HEK293 (cell line): ENCODE results near the gene IVNS1ABP.

ENCODE experiments used
- CTCF ChIA-PET: fragments of 350-600 bp; formaldehyde crosslinking; extraction: SDS; loops from one replicate; lab custom pipeline; 2021; ENCODE audit warnings: antibody characterized with exemption; lab: Yijun Ruan, JAX
- POLR2A ChIA-PET: fragments of 300-600 bp; formaldehyde crosslinking; extraction: SDS; loops from one replicate; lab custom pipeline; 2020; ENCODE audit warnings: antibody characterized with exemption, inconsistent platforms; lab: Yijun Ruan, JAX
- H3K27ac ChIP-seq: fragments of 200-500 bp; sonication (Bioruptor generic); 2 replicates; pipeline ENCODE4 v1.5.1; 2014; ENCODE audit warnings: low read depth, low read length, control low read depth, inconsistent platforms; ENCODE audit errors: extremely low read depth
- H3K36me3 ChIP-seq, 2 experiments: fragments of 200-500 bp in 1 of 2; sonication (Bioruptor generic) in 1 of 2; 1 replicate in 1 of 2; 2 replicates in 1 of 2; pipeline ENCODE4 v1.5.1; 2014 to 2017; ENCODE audit warnings: inconsistent platforms in 2 of 2, low read length in 2 of 2; ENCODE audit not compliant: control insufficient read depth in 2 of 2, insufficient read depth in 1 of 2
- H3K4me1 ChIP-seq: fragments of 200-500 bp; sonication (Bioruptor generic); 2 replicates; pipeline ENCODE4 v1.5.1; 2014; ENCODE audit warnings: mild to moderate bottlenecking, low read length, inconsistent platforms; ENCODE audit not compliant: control insufficient read depth, insufficient read depth
- H3K4me3 ChIP-seq: 2 replicates; pipeline ENCODE4 v1.5.1; 2011; ENCODE audit warnings: low read depth, mild to moderate bottlenecking, control low read depth, low read length, moderate library complexity
- H3K9me3 ChIP-seq: fragments of 200-500 bp; sonication (Bioruptor generic); 2 replicates; pipeline ENCODE4 v1.5.1; 2014; ENCODE audit warnings: low read depth, low read length, inconsistent platforms; ENCODE audit not compliant: control insufficient read depth, insufficient read depth
- MZF1 ChIP-seq: fragments of 450-650 bp; formaldehyde crosslinking; IDR thresholded peaks from 2 replicates; pipeline ENCODE4 v1.5.1; 2017; ENCODE audit warnings: missing biosample characterization, missing genetic modification characterization, borderline replicate concordance
- SALL2 ChIP-seq: fragments of 450-650 bp; formaldehyde crosslinking; IDR thresholded peaks from 2 replicates; pipeline ENCODE4 v1.5.0; 2017; ENCODE audit warnings: missing biosample characterization, mild to moderate bottlenecking, missing genetic modification characterization, borderline replicate concordance
- ZBTB48 ChIP-seq: fragments of 450-650 bp; formaldehyde crosslinking; IDR thresholded peaks from 2 replicates; pipeline ENCODE4 v1.5.1; 2016; ENCODE audit warnings: missing biosample characterization, missing genetic modification characterization
- ZFP37 ChIP-seq: fragments of 450-650 bp; formaldehyde crosslinking; IDR thresholded peaks from 2 replicates; pipeline ENCODE4 v1.5.1; 2016; ENCODE audit warnings: missing biosample characterization, missing genetic modification characterization
- ZNF132 ChIP-seq: fragments of 450-650 bp; formaldehyde crosslinking; IDR thresholded peaks from 2 replicates; pipeline ENCODE4 v1.5.1; 2017; ENCODE audit warnings: missing biosample characterization, missing genetic modification characterization, borderline replicate concordance
- ZNF138 ChIP-seq: fragments of 450-650 bp; formaldehyde crosslinking; IDR thresholded peaks from 2 replicates; pipeline ENCODE4 v1.5.1; 2016; ENCODE audit warnings: missing biosample characterization, missing genetic modification characterization, borderline replicate concordance
- ZNF184 ChIP-seq: fragments of 450-650 bp; IDR thresholded peaks from 2 replicates; pipeline ENCODE4 v1.5.1; 2018; ENCODE audit warnings: missing biosample characterization, mild to moderate bottlenecking, missing genetic modification characterization
- ZNF211 ChIP-seq: fragments of 450-650 bp; formaldehyde crosslinking; IDR thresholded peaks from 2 replicates; pipeline ENCODE4 v1.5.1; 2016; ENCODE audit warnings: low read depth, missing biosample characterization, missing genetic modification characterization
- ZNF311 ChIP-seq: fragments of 450-650 bp; formaldehyde crosslinking; IDR thresholded peaks from 2 replicates; pipeline ENCODE4 v1.5.1; 2017; ENCODE audit warnings: missing biosample characterization, missing genetic modification characterization, borderline replicate concordance
- ZNF394 ChIP-seq: fragments of 450-650 bp; formaldehyde crosslinking; IDR thresholded peaks from 2 replicates; pipeline ENCODE4 v1.5.1; 2016; ENCODE audit warnings: missing biosample characterization, missing genetic modification characterization, mild to moderate bottlenecking, moderate library complexity, borderline replicate concordance
- ZNF433 ChIP-seq: fragments of 450-650 bp; formaldehyde crosslinking; IDR thresholded peaks from 2 replicates; pipeline ENCODE4 v1.5.1; 2016; ENCODE audit warnings: missing biosample characterization, missing genetic modification characterization, low read depth
- ZNF521 ChIP-seq: fragments of 450-650 bp; formaldehyde crosslinking; IDR thresholded peaks from 2 replicates; pipeline ENCODE4 v1.5.1; 2017; ENCODE audit warnings: missing biosample characterization, mild to moderate bottlenecking, missing genetic modification characterization
- ZNF548 ChIP-seq: fragments of 450-650 bp; formaldehyde crosslinking; IDR thresholded peaks from 2 replicates; pipeline ENCODE4 v1.5.1; 2016; ENCODE audit warnings: missing biosample characterization, missing genetic modification characterization
- ZNF600 ChIP-seq: fragments of 450-650 bp; formaldehyde crosslinking; IDR thresholded peaks from 2 replicates; pipeline ENCODE4 v1.5.1; 2016; ENCODE audit warnings: missing biosample characterization, missing genetic modification characterization
- ZNF626 ChIP-seq: fragments of 450-650 bp; sonication (Bioruptor Pico); formaldehyde crosslinking; IDR thresholded peaks from 2 replicates; pipeline ENCODE4 v1.5.1; 2018; ENCODE audit warnings: missing biosample characterization, missing genetic modification characterization, inconsistent platforms
- ZNF677 ChIP-seq: fragments of 450-650 bp; IDR thresholded peaks from 2 replicates; pipeline ENCODE4 v1.5.0; 2018; ENCODE audit warnings: missing biosample characterization, mild to moderate bottlenecking, missing genetic modification characterization, moderate library complexity
- ZNF785 ChIP-seq: fragments of 450-650 bp; formaldehyde crosslinking; IDR thresholded peaks from 2 replicates; pipeline ENCODE4 v1.5.1; 2016; ENCODE audit warnings: missing biosample characterization, missing genetic modification characterization
- ZNF837 ChIP-seq: fragments of 450-650 bp; formaldehyde crosslinking; IDR thresholded peaks from 2 replicates; pipeline ENCODE4 v1.5.1; 2016; ENCODE audit warnings: missing biosample characterization, missing genetic modification characterization
- ZSCAN4 ChIP-seq: fragments of 450-650 bp; formaldehyde crosslinking; IDR thresholded peaks from 2 replicates; pipeline ENCODE4 v1.5.1; 2017; ENCODE audit warnings: missing biosample characterization, missing genetic modification characterization
- TF ChIP-seq, protein P1 (sequence below): fragments of 450-650 bp; formaldehyde crosslinking; IDR thresholded peaks from 2 replicates; pipeline ENCODE4 v1.5.1; 2016; ENCODE audit warnings: missing biosample characterization, missing genetic modification characterization
- TF ChIP-seq, protein P2 (sequence below): fragments of 450-650 bp; formaldehyde crosslinking; IDR thresholded peaks from 2 replicates; pipeline ENCODE4 v1.5.1; 2016; ENCODE audit warnings: missing biosample characterization, missing genetic modification characterization
- TF ChIP-seq, protein P3 (sequence below): fragments of 450-650 bp; formaldehyde crosslinking; IDR thresholded peaks from 2 replicates; pipeline ENCODE4 v1.5.1; 2016; ENCODE audit warnings: missing biosample characterization, missing genetic modification characterization
- TF ChIP-seq, protein P4 (sequence below): fragments of 450-650 bp; formaldehyde crosslinking; IDR thresholded peaks from 2 replicates; pipeline ENCODE4 v1.5.1; 2016; ENCODE audit warnings: missing biosample characterization, missing genetic modification characterization

Gene IVNS1ABP

DNA sequence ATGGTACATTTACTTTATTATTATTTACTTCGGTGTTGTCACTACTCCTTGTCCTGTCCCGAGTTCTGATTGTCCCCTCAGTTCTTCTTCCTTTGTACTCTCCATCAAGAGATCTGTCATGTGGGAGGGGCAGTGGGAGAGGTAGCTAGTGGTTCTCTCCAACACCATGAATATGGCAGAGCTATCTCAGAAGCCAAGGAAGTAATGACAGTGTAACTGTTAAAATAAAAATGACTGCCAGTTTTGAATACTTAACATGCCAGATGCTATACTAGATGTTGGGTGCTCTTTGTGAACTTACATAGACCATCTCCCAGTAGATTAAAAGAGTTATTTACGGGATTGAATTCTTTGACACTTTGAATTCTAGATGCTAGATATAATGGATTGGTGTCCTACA lies 28.6 kb downstream of the IVNS1ABP start:
- Histone ChIP-seq H3K27ac (no peak overlapping the region), H3K36me3 (no peaks in the 10 kb centered on the region), H3K4me3 (no peak overlapping the region), H3K4me1 (no peaks in the 10 kb centered on the region)
- POLR2A ChIA-PET: no interaction called here
- TF ChIP-seq MZF1 (tag by site-specific recombination) (no peak), ZNF138 (tag by site-specific recombination) (no peak), ZNF837 (tag by site-specific recombination) (no peak), ZBTB48 (tag by site-specific recombination) (no peak), ZNF626 (no peak), ZNF211 (tag by site-specific recombination) (no peak)
- TF ChIP-seq, protein P1, sequence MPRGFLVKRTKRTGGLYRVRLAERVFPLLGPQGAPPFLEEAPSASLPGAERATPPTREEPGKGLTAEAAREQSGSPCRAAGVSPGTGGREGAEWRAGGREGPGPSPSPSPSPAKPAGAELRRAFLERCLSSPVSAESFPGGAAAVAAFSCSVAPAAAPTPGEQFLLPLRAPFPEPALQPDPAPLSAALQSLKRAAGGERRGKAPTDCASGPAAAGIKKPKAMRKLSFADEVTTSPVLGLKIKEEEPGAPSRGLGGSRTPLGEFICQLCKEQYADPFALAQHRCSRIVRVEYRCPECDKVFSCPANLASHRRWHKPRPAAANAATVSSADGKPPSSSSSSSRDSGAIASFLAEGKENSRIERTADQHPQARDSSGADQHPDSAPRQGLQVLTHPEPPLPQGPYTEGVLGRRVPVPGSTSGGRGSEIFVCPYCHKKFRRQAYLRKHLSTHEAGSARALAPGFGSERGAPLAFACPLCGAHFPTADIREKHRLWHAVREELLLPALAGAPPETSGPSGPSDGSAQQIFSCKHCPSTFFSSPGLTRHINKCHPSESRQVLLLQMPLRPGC (tag by site-specific recombination): no peak
- TF ChIP-seq, all 188 proteins: peak for 0
- H3K9me3 ChIP-seq: no peaks in the 10 kb centered on the region
- CTCF ChIA-PET: no interaction called here

GRCh38 chr1:185287451-185287850 lies 29.6 kb downstream of the IVNS1ABP start:
- POLR2A ChIA-PET: no interaction called here
- TF ChIP-seq ZFP37 (tag by site-specific recombination) (no peak), ZNF521 (tag by site-specific recombination) (no peak), ZNF677 (no peak), ZNF132 (tag by site-specific recombination) (no peak)
- TF ChIP-seq, protein P2, sequence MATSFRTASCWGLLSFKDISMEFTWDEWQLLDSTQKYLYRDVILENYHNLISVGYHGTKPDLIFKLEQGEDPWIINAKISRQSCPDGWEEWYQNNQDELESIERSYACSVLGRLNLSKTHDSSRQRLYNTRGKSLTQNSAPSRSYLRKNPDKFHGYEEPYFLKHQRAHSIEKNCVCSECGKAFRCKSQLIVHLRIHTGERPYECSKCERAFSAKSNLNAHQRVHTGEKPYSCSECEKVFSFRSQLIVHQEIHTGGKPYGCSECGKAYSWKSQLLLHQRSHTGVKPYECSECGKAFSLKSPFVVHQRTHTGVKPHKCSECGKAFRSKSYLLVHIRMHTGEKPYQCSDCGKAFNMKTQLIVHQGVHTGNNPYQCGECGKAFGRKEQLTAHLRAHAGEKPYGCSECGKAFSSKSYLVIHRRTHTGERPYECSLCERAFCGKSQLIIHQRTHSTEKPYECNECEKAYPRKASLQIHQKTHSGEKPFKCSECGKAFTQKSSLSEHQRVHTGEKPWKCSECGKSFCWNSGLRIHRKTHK (tag by site-specific recombination): no peak
- TF ChIP-seq, protein P3, sequence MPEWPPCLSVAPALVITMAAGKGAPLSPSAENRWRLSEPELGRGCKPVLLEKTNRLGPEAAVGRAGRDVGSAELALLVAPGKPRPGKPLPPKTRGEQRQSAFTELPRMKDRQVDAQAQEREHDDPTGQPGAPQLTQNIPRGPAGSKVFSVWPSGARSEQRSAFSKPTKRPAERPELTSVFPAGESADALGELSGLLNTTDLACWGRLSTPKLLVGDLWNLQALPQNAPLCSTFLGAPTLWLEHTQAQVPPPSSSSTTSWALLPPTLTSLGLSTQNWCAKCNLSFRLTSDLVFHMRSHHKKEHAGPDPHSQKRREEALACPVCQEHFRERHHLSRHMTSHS: no peak

GRCh38 chr1:185284533-185285276 lies 32.3 kb downstream of the IVNS1ABP start:
- Histone ChIP-seq H3K36me3 (no peaks in the 10 kb centered on the region), H3K27ac (no peak overlapping the region), H3K4me3 (no peak overlapping the region), H3K9me3 (no peaks in the 10 kb centered on the region), H3K4me1 (no peaks in the 10 kb centered on the region)
- POLR2A ChIA-PET: interaction anchor here (0.7 kb wide), 1 partner anchor 548 kb away, joined by 3 read pairs; no protein-coding TSS in a partner anchor
- CTCF ChIA-PET: interaction anchor here (0.6 to 0.8 kb wide), 3 partner anchors 385 to 504 kb away, joined by 3 read pairs; no protein-coding TSS in a partner anchor
- no peak for TF ChIP-seq ZNF394
- TF ChIP-seq ZNF785 (tag by site-specific recombination): no peak
- TF ChIP-seq ZSCAN4 (tag by site-specific recombination): no peak
- TF ChIP-seq, protein P4, sequence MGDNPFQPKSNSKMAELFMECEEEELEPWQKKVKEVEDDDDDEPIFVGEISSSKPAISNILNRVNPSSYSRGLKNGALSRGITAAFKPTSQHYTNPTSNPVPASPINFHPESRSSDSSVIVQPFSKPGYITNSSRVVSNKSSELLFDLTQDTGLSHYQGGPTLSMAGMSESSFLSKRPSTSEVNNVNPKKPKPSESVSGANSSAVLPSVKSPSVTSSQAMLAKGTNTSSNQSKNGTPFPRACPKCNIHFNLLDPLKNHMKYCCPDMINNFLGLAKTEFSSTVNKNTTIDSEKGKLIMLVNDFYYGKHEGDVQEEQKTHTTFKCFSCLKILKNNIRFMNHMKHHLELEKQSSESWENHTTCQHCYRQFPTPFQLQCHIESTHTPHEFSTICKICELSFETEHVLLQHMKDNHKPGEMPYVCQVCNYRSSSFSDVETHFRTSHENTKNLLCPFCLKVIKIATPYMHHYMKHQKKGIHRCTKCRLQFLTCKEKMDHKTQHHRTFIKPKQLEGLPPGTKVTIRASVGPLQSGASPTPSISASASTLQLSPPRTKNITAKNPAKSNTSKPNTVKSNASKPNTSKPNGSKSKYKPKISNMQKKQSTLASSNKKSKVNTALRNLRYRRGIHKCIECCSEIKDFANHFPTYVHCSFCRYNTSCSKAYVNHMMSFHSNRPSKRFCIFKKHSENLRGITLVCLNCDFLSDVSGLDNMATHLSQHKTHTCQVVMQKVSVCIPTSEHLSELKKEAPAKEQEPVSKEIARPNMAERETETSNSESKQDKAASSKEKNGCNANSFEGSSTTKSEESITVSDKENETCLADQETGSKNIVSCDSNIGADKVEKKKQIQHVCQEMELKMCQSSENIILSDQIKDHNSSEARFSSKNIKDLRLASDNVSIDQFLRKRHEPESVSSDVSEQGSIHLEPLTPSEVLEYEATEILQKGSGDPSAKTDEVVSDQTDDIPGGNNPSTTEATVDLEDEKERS (tag by site-specific recombination): no peak
- no peak for TF ChIP-seq ZNF548 (tag by site-specific recombination)
- TF ChIP-seq SALL2 (tag by site-specific recombination): no peak
- no peak for TF ChIP-seq ZNF600 (tag by site-specific recombination)
- no peak for TF ChIP-seq ZNF311
- TF ChIP-seq ZNF184: no peak
- TF ChIP-seq ZNF433 (tag by site-specific recombination): no peak
- no peak for TF ChIP-seq ZNF132 (tag by site-specific recombination)

More at GRCh38 chr1:185287451-185287850, 29.6 kb downstream of the IVNS1ABP start:
- Histone ChIP-seq H3K4me1 (no peaks in the 10 kb centered on the region), H3K9me3 (no peaks in the 10 kb centered on the region), H3K36me3 (no peaks in the 10 kb centered on the region), H3K4me3 (no peak overlapping the region), H3K27ac (no peak overlapping the region)
- CTCF ChIA-PET: no interaction called here
